Stimulated activated CD4-positive, alpha-beta T cell treated with anti-CD3 and anti-CD28 coated beads, Interleukin-1b, Interleukin-23, amount 100 ng/mL, for 24 hours (primary cell): Measurements from ENCODE around the gene PCDHGB5.
"Not testable (repeated sequence)": the region's sequence is repeated elsewhere in the genome, so short reads cannot be mapped to it uniquely, and the experiment has no call there.

Experiments used
- DNase-seq, 4 experiments: peaks; one replicate each; pipeline ENCODE4 v3.0.0-alpha.2; 2020; ENCODE audit warnings: low read depth in 4 of 4, low spot score in 1 of 4

Gene PCDHGB5

DNA sequence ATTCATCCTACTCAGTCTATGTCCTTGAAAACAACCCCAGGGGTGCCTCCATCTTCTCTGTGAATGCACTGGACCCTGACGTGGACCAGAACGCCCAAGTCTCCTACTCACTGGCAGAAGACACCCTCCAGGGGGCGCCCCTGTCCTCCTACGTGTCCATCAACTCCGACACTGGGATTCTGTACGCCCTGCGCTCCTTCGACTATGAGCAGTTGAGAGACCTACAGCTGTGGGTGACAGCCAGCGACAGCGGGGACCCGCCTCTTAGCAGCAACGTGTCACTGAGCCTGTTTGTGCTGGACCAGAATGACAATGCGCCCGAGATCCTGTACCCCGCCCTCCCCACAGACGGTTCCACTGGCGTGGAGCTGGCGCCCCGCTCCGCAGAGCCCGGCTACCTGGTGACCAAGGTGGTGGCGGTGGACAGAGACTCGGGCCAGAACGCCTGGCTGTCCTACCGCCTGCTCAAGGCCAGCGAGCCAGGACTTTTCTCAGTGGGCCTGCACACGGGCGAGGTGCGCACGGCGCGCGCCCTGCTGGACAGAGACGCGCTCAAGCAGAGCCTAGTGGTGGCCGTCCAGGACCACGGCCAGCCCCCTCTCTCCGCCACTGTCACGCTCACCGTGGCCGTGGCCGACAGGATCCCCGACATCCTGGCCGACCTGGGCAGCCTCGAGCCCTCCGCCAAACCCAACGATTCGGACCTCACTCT lies 22.1 kb upstream of the PCDHGB5 start:
- not testable (repeated sequence) for DNase-seq

DNA sequence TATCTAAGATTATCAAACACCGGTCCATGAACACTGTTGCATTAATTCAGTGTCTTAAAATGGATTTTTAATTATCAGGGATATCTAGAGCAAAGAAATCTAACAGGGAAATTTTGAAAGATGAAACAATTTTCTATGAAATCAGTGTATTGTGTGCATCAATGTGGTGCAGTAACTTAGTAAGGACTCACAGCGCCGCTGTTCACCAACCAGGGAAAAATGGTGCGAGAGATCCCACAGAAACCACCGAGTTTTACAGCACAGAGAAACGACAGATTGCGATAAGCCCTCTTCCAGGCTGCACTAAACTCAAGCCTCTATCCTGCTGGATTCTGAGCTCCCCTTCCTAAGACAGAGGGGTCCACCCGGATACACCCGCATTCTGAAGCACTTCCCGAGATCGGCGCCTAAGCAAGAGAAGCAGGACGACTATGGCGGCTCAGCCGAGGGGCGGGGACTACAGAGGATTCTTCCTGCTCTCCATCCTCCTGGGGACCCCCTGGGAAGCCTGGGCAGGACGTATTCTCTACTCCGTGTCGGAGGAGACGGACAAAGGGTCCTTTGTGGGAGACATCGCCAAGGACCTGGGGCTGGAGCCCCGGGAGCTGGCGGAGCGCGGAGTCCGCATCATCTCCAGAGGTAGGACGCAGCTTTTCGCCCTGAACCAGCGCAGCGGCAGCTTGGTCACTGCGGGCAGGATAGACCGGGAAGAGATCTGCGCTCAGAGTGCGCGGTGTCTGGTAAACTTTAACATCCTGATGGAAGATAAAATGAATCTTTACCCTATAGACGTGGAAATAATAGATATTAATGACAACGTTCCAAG lies 15.1 kb upstream of the PCDHGB5 start, which contains the start of gene PCDHGA7:
TSS of gene PCDHGA7 (plus strand) at position 274 of the 826 bp plus-strand sequence. CDS start at position 432, 158 bp downstream.
- DNase-seq, result no peak

DNA sequence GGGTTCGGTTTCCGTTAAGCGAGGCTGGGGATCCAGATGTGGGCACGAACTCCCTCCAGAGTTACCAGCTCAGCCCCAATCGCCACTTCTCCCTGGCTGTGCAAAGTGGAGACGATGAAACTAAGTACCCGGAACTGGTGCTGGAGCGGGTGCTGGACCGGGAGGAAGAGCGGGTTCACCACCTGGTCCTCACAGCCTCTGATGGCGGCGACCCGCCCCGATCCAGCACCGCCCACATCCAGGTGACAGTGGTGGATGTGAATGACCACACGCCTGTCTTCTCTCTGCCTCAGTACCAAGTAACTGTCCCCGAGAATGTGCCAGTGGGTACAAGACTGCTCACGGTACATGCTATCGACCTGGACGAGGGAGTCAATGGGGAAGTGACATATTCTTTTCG lies 14.4 kb upstream of the PCDHGB5 start:
- DNase-seq, result no peak

DNA sequence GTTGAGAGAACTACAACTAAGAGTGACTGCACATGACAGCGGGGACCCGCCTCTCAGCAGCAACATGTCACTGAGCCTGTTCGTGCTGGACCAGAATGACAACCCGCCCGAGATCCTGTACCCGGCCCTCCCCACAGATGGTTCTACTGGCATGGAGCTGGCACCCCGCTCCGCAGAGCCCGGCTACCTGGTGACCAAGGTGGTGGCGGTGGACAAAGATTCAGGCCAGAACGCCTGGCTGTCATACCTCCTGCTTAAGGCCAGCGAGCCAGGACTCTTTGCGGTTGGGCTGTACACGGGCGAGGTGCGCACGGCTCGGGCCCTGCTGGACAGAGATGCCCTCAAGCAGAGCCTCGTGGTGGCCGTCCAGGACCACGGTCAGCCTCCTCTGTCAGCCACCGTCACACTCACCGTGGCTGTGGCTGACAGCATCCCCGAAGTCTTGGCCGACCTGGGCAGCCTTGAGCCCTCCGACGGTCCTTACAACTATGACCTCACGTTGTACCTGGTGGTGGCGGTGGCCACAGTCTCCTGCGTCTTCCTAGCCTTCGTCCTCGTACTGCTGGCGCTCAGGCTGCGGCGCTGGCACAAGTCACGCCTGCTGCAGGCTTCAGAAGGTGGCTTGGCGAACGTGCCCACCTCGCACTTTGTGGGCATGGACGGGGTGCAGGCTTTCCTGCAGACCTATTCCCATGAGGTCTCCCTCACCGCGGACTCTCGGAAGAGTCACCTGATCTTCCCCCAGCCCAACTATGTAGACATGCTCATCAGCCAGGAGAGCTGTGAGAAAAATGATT lies 13.1 kb upstream of the PCDHGB5 start:
- no peak for DNase-seq

DNA sequence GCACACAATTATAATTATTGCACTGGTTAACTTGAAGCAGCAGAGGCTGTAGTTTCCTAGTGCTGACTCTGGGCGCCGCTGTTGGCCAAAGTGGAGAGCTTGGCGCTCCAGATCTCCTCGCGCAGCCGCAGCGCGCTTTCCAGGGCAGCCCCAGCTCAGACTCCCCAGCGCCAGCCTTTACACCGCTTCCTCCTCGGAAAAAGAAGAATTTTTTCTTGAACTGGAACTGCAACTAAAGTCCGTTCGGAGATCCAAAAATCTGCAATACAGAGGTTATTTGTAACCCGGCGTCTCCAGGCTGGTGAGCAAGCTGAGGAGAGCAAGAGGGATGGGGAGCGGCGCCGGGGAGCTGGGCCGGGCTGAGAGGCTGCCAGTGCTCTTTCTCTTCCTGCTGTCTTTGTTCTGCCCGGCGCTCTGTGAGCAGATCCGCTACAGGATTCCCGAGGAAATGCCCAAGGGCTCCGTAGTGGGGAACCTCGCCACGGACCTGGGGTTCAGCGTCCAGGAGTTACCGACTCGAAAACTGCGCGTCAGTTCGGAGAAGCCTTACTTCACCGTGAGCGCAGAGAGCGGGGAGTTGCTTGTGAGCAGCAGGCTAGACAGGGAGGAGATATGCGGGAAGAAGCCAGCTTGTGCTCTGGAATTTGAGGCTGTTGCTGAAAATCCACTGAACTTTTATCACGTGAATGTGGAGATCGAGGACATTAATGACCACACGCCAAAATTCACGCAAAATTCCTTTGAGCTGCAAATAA lies 10.0 kb upstream of the PCDHGB5 start, which contains the start of gene PCDHGB4:
TSS of gene PCDHGB4 (plus strand) at position 142 of the 755 bp plus-strand sequence. CDS start at position 329, 187 bp downstream.
- not testable (repeated sequence) for DNase-seq

DNA sequence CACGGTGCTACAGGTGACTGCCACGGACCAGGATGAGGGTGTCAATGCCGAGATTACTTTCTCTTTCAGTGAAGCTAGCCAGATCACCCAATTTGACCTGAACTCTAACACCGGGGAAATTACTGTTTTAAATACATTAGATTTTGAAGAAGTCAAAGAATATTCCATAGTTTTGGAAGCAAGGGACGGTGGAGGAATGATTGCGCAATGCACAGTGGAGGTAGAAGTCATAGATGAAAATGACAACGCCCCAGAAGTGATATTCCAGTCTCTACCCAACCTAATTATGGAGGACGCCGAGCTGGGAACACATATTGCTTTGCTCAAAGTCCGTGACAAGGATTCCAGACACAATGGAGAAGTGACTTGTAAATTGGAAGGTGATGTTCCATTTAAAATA lies 9.1 kb upstream of the PCDHGB5 start:
- DNase-seq, result no peak

DNA sequence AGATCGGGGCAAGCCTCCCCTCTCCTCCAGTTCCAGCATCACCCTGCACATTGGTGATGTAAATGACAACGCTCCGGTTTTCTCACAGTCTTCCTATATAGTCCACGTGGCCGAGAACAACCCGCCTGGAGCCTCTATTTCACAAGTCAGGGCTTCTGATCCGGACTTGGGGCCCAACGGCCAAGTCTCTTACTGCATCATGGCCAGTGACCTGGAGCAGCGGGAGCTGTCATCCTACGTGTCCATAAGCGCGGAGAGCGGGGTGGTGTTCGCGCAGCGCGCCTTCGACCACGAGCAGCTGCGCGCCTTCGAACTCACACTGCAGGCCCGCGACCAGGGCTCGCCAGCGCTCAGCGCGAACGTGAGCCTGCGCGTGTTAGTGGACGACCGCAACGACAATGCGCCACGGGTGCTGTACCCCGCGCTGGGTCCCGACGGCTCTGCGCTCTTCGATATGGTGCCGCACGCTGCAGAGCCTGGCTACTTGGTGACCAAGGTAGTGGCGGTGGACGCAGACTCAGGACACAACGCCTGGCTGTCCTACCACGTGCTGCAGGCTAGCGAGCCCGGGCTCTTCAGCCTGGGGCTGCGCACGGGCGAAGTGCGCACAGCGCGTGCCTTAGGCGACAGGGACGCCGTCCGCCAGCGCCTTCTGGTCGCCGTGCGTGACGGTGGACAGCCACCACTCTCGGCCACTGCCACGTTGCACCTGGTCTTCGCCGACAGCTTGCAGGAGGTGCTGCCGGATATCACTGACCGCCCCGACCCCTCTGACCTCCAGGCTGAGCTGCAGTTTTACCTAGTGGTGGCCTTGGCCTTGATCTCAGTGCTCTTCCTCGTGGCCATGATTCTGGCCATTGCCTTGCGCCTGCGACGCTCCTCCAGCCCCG lies 8.3 kb upstream of the PCDHGB5 start:
- DNase-seq, result no peak

DNA sequence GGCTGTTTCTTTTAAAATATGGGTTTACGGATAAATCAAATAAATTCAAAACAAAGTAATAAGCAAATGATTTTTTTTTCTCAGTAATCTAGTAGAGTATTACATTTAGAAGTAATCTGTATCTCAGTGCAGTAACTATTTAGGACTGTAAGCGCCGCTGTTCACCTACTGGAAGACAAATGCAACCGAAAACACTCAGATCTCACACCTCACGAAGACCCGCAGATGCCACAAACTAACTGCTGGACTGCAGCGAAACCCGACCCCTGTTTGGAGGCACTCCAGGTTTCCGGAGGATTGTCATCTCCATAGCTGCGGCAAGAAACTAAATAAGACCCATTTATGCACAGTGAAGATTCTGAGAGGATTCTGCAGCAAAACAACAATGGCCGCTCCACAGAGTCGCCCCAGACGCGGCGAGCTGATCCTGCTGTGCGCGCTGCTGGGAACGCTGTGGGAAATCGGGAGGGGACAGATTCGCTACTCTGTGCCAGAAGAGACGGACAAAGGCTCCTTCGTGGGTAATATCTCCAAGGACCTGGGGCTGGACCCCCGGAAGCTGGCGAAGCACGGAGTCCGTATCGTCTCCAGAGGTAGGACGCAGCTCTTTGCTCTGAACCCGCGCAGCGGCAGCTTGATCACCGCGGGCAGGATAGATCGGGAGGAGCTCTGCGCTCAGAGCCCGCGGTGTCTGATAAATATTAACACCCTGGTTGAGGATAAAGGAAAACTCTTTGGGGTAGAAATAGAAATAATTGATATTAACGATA lies 5.1 kb upstream of the PCDHGB5 start, which contains the start of gene PCDHGA8:
TSS of gene PCDHGA8 (plus strand) at position 205 of the 770 bp plus-strand sequence. CDS start at position 386, 181 bp downstream.
- no peak for DNase-seq

DNA sequence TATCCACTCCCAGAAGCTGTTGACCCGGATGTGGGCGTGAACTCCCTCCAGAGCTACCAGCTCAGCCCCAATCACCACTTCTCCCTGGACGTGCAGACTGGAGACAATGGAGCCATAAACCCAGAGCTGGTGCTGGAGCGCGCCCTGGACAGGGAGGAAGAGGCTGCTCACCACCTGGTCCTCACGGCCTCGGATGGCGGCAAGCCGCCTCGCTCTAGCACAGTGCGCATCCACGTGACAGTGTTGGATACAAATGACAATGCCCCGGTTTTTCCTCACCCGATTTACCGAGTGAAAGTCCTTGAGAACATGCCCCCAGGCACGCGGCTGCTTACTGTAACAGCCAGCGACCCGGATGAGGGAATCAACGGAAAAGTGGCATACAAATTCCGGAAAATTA lies 4.5 kb upstream of the PCDHGB5 start:
- DNase-seq, result no peak

DNA sequence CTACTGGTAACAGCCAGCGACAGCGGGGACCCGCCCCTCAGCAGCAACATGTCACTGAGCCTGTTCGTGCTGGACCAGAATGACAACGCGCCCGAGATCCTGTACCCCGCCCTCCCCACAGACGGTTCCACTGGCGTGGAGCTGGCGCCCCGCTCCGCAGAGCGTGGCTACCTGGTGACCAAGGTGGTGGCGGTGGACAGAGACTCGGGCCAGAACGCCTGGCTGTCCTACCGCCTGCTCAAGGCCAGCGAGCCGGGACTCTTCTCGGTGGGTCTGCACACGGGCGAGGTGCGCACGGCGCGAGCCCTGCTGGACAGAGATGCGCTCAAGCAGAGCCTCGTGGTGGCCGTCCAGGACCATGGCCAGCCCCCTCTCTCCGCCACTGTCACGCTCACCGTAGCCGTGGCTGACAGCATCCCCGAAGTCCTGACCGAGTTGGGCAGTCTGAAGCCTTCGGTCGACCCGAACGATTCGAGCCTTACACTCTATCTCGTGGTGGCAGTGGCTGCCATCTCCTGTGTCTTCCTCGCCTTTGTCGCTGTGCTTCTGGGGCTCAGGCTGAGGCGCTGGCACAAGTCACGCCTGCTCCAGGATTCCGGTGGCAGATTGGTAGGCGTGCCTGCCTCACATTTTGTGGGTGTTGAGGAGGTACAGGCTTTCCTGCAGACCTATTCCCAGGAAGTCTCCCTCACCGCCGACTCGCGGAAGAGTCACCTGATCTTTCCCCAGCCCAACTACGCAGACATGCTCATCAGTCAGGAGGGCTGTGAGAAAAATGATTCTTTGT lies 3.2 kb upstream of the PCDHGB5 start:
- not testable (repeated sequence) for DNase-seq

DNA sequence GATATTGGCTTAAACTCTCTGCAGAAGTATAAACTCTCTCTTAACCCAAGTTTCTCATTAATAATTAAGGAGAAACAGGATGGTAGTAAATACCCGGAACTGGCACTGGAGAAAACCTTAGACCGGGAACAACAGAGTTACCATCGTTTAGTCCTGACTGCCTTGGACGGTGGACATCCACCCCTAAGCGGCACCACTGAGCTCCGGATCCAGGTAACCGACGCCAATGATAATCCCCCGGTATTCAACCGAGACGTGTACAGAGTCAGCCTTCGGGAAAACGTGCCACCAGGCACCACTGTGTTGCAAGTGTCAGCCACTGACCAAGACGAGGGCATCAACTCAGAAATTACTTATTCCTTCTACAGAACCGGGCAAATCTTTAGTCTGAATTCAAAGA lies 861 bp downstream of the PCDHGB5 start:
- no peak for DNase-seq

DNA sequence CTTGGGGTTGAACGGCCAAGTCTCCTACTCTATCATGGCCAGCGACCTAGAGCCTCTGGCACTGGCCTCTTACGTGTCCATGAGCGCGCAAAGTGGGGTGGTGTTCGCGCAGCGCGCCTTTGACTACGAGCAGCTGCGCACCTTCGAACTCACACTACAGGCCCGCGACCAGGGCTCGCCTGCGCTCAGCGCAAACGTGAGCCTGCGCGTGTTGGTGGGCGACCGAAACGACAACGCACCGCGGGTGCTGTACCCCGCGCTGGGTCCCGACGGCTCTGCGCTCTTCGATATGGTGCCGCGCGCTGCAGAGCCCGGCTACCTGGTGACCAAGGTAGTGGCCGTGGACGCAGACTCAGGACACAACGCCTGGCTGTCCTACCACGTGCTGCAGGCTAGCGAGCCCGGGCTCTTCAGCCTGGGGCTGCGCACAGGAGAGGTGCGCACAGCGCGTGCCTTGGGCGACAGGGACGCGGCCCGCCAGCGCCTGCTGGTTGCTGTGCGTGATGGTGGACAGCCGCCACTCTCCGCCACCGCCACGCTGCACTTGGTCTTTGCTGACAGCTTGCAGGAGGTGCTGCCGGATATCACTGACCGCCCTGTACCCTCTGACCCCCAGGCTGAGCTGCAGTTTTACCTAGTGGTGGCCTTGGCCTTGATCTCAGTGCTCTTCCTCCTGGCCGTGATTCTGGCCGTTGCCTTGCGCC lies 2.0 kb downstream of the PCDHGB5 start:
- DNase-seq, result no peak

DNA sequence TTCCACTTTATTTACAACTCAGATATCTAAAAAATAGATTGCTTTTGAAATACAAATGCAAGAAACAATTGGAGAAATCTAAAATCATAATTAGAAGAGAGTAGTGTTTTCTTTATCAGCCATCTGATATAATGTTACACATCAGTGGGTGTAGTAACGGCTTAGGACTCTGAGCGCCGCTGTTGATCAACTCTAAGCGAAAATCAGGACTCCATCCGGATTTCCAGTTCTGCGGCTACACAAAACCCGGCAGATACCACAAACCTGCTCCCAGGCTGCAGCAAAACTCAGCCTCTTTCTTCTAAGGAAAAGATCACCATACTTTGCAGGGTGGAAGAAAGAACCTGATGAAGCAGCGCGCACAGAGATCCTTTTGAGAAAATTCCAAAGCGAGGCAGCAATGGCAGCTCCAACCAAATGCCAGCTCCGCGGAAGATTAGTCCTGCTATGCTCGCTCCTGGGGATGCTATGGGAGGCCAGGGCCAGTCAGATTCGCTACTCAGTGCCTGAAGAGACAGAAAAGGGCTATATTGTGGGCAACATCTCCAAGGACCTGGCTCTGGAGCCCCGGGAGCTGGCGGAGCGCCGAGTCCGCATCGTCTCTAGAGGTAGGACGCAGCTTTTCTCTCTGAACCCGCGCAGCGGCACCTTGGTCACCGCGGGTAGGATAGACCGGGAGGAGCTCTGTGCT lies 5.0 kb downstream of the PCDHGB5 start, which contains the start of gene PCDHGA9:
TSS of gene PCDHGA9 (plus strand) at position 226 of the 691 bp plus-strand sequence. CDS start at position 401, 175 bp downstream.
- peak in 1 of 4 experiments; percentile 11 for DNase-seq

DNA sequence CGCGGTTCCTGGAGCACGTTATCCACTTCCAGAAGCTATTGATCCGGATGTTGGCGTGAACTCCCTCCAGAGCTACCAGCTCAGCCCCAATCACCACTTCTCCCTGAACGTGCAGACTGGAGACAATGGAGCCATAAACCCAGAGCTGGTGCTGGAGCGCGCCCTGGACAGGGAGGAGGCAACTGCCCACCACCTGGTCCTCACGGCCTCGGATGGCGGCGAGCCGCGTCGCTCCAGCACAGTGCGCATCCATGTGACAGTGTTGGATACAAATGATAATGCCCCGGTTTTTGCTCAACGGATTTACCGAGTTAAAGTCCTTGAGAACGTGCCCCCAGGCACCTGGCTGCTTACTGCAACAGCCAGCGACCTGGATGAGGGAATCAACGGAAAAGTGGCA lies 5.6 kb downstream of the PCDHGB5 start:
- no peak for DNase-seq

DNA sequence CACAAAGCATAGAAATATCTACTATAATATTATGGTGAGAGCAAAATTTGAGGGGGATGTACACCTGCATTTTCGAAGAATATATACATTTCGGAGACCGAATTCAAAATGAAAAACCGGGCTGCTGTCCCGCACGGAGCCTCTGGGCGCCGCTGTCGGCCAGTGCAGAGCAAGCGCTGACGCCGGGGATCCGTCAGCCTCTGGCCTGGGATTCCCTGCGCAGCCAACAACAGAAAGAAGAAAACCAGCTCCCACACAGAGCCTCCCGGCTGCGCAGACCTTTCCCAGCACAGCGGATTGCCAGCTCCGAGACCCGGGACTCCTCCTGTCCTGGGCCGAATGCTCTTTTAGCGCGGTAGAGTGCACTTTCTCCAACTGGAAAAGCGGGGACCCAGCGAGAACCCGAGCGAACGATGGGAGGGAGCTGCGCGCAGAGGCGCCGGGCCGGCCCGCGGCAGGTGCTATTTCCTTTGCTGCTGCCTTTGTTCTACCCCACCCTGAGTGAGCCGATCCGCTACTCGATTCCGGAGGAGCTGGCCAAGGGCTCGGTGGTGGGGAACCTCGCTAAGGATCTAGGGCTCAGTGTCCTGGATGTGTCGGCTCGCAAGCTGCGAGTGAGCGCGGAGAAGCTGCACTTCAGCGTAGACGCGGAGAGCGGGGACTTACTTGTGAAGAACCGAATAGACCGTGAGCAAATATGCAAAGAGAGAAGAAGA lies 10.2 kb downstream of the PCDHGB5 start, which contains the start of gene PCDHGB6:
TSS of gene PCDHGB6 (plus strand) at position 232 of the 716 bp plus-strand sequence. CDS start at position 414, 182 bp downstream.
- DNase-seq, result not testable (repeated sequence)
